GM12878 (cell line): ENCODE data around the gene AFAP1L2. TPM values are rescaled to one million over a fixed set of nuclear protein-coding genes. Genes with fewer than 3 reads are reported as not detected.

Source experiments
- ATAC-seq: fragments of 200-7000 bp; cut with Tn5 transposase; 3 replicates; pipeline ENCODE4 v1.9.1; 2020; ENCODE audit warnings: mild to moderate bottlenecking, moderate library complexity
- BruUV-seq: library from RNA; stranded (reverse); fragments of 400-500 nt; replicated peaks from 2 replicates; lab custom pipeline; 2021; lab: Mats Ljungman, UMichigan
- CTCF ChIA-PET: fragments of 300-600 bp; sonication (Branson Sonifier 250); formaldehyde crosslinking; extraction: SDS; loops from one replicate; lab custom pipeline; 2021; ENCODE audit warnings: inconsistent platforms; lab: Yijun Ruan, JAX
- POLR2A ChIA-PET: fragments of 350-600 bp; formaldehyde crosslinking; extraction: SDS; loops from one replicate; lab custom pipeline; 2021; ENCODE audit warnings: inconsistent platforms; lab: Charles Lee
- RAD21 ChIA-PET: fragments of 300-600 bp; sonication (Branson Sonifier 250); formaldehyde crosslinking; loops from one replicate; lab custom pipeline; 2023; ENCODE audit warnings: antibody characterized with exemption; ENCODE audit not compliant: unreplicated experiment; lab: Charles Lee
- SMC1A ChIA-PET: fragments of 300-600 bp; sonication (Branson Sonifier 250); formaldehyde crosslinking; loops from one replicate; lab custom pipeline; 2023; ENCODE audit not compliant: unreplicated experiment, uncharacterized antibody; lab: Charles Lee
- DNase-seq: peaks from one replicate; pipeline ENCODE4 v3.0.0-alpha.2; 2011; ENCODE audit warnings: low read depth, low spot score
- FAIRE-seq: peaks from 3 replicates; lab custom pipeline; 2011; peaks lifted over from hg19 to GRCh38; lab: Jason Lieb, UNC
- H2AFZ ChIP-seq: 2 replicates; pipeline ENCODE4 v1.6.0; 2011; ENCODE audit warnings: low read depth, low read length, control low read depth; ENCODE audit not compliant: control insufficient read depth
- H3K27ac ChIP-seq: 2 replicates; pipeline ENCODE4 v1.5.1; 2011; ENCODE audit warnings: control low read depth; ENCODE audit not compliant: control insufficient read depth, insufficient read depth
- H3K27me3 ChIP-seq, 2 experiments: replicated peaks in 1 of 2; 2 replicates each; pipeline versions ENCODE4 v1.6.0 to v1.6.1; 2011; ENCODE audit warnings: low read length in 1 of 2; ENCODE audit not compliant: control insufficient read depth in 2 of 2, insufficient read depth in 2 of 2
- H3K36me3 ChIP-seq, 2 experiments: 2 replicates each; pipeline ENCODE4 v1.5.1; 2011; ENCODE audit warnings: low read length in 1 of 2; ENCODE audit not compliant: control insufficient read depth in 2 of 2, insufficient read depth in 2 of 2
- H3K4me1 ChIP-seq: 2 replicates; pipeline ENCODE4 v1.6.1; 2011; ENCODE audit warnings: mild to moderate bottlenecking, low read length, moderate library complexity, mixed read lengths; ENCODE audit not compliant: control insufficient read depth, insufficient read depth
- H3K4me2 ChIP-seq: 2 replicates; pipeline ENCODE4 v1.6.0; 2011; ENCODE audit warnings: control low read depth; ENCODE audit not compliant: control insufficient read depth, insufficient read depth
- H3K4me3 ChIP-seq: fragments of 200-600 bp; sonication (generic); 2 replicates; pipeline ENCODE4 v1.5.1; 2016
- H3K79me2 ChIP-seq: 2 replicates; pipeline ENCODE4 v1.6.0; 2011; ENCODE audit warnings: low read length; ENCODE audit not compliant: control insufficient read depth, insufficient read depth
- H3K9ac ChIP-seq: 2 replicates; pipeline ENCODE4 v1.8.0; 2011; ENCODE audit warnings: low read length, control low read depth, mixed read lengths; ENCODE audit not compliant: control insufficient read depth, insufficient read depth
- H3K9me3 ChIP-seq: replicated peaks from 3 replicates; pipeline ENCODE4 v1.5.1; 2011; ENCODE audit warnings: mild to moderate bottlenecking, low read length; ENCODE audit not compliant: control insufficient read depth, insufficient read depth
- H4K20me1 ChIP-seq: 2 replicates; pipeline ENCODE4 v1.6.0; 2011; ENCODE audit not compliant: control insufficient read depth, insufficient read depth
- CUX1 ChIP-seq: IDR thresholded peaks from 2 replicates; pipeline ENCODE4 v1.6.1; 2012; ENCODE audit warnings: improper control_type of control experiment, low read depth, low read length; ENCODE audit not compliant: insufficient replicate concordance
- KAT2A ChIP-seq: conservative IDR thresholded peaks from 2 replicates; pipeline ENCODE4 v1.6.1; 2011; ENCODE audit warnings: low read depth, low read length; ENCODE audit not compliant: control insufficient read depth
- LARP7 ChIP-seq: fragments of 450-650 bp; IDR thresholded peaks from 2 replicates; pipeline ENCODE4 v1.6.1; 2017; ENCODE audit warnings: mild to moderate bottlenecking
- SMAD1 ChIP-seq: fragments of 450-650 bp; IDR thresholded peaks from 2 replicates; pipeline ENCODE4 v1.6.1; 2018; ENCODE audit warnings: mild to moderate bottlenecking, low read depth; ENCODE audit not compliant: partially characterized antibody
- STAT1 ChIP-seq: fragments of 450-650 bp; conservative IDR thresholded peaks from 2 replicates; pipeline ENCODE4 v1.6.1; 2014; ENCODE audit warnings: antibody characterized with exemption, mild to moderate bottlenecking
- WGBS: methylation state at CpG from one replicate; pipeline ENCODE4 v1.1.6; 2016; ENCODE audit warnings: low lambda C conversion rate; ENCODE audit not compliant: insufficient replicate concordance, insufficient coverage; ENCODE audit errors: missing lambda C conversion rate; 5-methylcytosine and 5-hydroxymethylcytosine counted together
- in situ Hi-C: fragments of 300-500 bp; cut with MboI; formaldehyde crosslinking; loops from 9 replicates; pipeline ENCODE4 v1.14.3; 2018; ENCODE audit warnings: mixed read lengths
- intact Hi-C: fragments of 100-400 bp; cut with micrococcal nuclease; formaldehyde crosslinking; loops from one replicate; pipeline ENCODE4 v1.14.2; 2022; ENCODE audit not compliant: unreplicated experiment
- polyA plus RNA-seq, 11 experiments: library from polyadenylated mRNA; depleted of rRNA in 4 of 11; unstranded in 6 of 11; stranded (reverse) in 5 of 11; fragments of >200 nt; fragmentation: Nextera tagmentation in 4 of 11; fragmentation: Illumina TruSeq in 1 of 11; extraction: Ambion mirVana in 4 of 11; extraction: Trizol in 1 of 11; gene quantifications; 1 replicate in 1 of 11; 2 replicates in 10 of 11; pipeline versions ENCODE4 v1.2.1 to v1.2.3, GENCODE V29; 2011 to 2016; ENCODE audit warnings: inconsistent platforms in 2 of 11, missing spikeins in 2 of 11, low read depth in 1 of 11
- total RNA-seq, 4 experiments: library from RNA; depleted of rRNA in 3 of 4; stranded (reverse); fragments of >200 nt in 3 of 4; fragmentation: Illumina TruSeq in 1 of 4; extraction: Trizol in 1 of 4; gene quantifications; 2 replicates each; pipeline versions ENCODE4 v1.2.1 to v1.2.3, GENCODE V29; 2013 to 2021
- TF ChIP-seq, protein P1 (sequence below): fragments of 450-650 bp; IDR thresholded peaks from 2 replicates; pipeline ENCODE4 v1.6.1; 2017; ENCODE audit warnings: low read depth, mild to moderate bottlenecking, moderate library complexity

The AFAP1L2 gene
- total and polyA plus RNA-seq, 10 of the 15 experiments (the other 5 are each of a cell fraction or from before 2014, with no cell fraction given), result 0.03 to 4.0 (median 0.34) TPM

GRCh38 chr10:114276066-114276465 is 128.2 kb downstream of the AFAP1L2 start:
- no peaks in the 10 kb centered on the region for H3K36me3 ChIP-seq
- H3K9me3 ChIP-seq, result no peaks in the 10 kb centered on the region
- TF ChIP-seq SMAD1 (no peak), KAT2A (no peak), STAT1 (no peak), LARP7 (no peak), CUX1 (no peak)
- TF ChIP-seq, protein P1, sequence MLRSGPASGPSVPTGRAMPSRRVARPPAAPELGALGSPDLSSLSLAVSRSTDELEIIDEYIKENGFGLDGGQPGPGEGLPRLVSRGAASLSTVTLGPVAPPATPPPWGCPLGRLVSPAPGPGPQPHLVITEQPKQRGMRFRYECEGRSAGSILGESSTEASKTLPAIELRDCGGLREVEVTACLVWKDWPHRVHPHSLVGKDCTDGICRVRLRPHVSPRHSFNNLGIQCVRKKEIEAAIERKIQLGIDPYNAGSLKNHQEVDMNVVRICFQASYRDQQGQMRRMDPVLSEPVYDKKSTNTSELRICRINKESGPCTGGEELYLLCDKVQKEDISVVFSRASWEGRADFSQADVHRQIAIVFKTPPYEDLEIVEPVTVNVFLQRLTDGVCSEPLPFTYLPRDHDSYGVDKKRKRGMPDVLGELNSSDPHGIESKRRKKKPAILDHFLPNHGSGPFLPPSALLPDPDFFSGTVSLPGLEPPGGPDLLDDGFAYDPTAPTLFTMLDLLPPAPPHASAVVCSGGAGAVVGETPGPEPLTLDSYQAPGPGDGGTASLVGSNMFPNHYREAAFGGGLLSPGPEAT, result no peak
- FAIRE-seq (no peak), ATAC-seq (no peak), DNase-seq (no peak)
- H3K27ac ChIP-seq, result no peak overlapping the region
- H3K4me3 ChIP-seq, result no peak overlapping the region
- H3K9ac ChIP-seq, result no peak overlapping the region
- POLR2A ChIA-PET, result no interaction called here
- no peak overlapping the region for H2AFZ ChIP-seq
- no peaks in the 10 kb centered on the region for H3K4me1 ChIP-seq
- 49% methylated on average over 6 of the region's 6 CpGs for WGBS
- no peaks in the 10 kb centered on the region for H4K20me1 ChIP-seq
- intact Hi-C loops, result no loop called here
- no peak overlapping the region for H3K4me2 ChIP-seq
- no peaks in the 10 kb centered on the region for H3K79me2 ChIP-seq
- no TSS peak for BruUV-seq
- CTCF ChIA-PET, result no interaction called here
- SMC1A ChIA-PET, result no interaction called here
- RAD21 ChIA-PET, result no interaction called here
- in situ Hi-C loops, result no loop called here
- peaks cover 0 to 7% of the 10 kb centered on the region in 2 experiments; a peak in 3 of 4 replicates for H3K27me3 ChIP-seq
